Ovary (tissue), 3 donors: ENCODE data around the gene INF2.

Source experiments
- POLR2A ChIP-seq: fragments of 450-650 bp; IDR thresholded peaks from one replicate; pipeline ENCODE4 v1.6.1; 2017; ENCODE audit warnings: antibody characterized with exemption, mild to moderate bottlenecking, moderate library complexity
- TF ChIP-seq, protein P1 (sequence below), 3 donors: fragments of 450-650 bp in 2 of 3; fragments of 200-600 bp in 1 of 3; IDR thresholded peaks; one replicate each; pipeline versions ENCODE4 v1.5.1 to v1.8.0; 2016 to 2022; ENCODE audit warnings: antibody characterized with exemption in 3 of 3, mild to moderate bottlenecking in 1 of 3
- donor health status: DM: no; HTN: no; CAD: no.

- TF ChIP-seq, protein P1, sequence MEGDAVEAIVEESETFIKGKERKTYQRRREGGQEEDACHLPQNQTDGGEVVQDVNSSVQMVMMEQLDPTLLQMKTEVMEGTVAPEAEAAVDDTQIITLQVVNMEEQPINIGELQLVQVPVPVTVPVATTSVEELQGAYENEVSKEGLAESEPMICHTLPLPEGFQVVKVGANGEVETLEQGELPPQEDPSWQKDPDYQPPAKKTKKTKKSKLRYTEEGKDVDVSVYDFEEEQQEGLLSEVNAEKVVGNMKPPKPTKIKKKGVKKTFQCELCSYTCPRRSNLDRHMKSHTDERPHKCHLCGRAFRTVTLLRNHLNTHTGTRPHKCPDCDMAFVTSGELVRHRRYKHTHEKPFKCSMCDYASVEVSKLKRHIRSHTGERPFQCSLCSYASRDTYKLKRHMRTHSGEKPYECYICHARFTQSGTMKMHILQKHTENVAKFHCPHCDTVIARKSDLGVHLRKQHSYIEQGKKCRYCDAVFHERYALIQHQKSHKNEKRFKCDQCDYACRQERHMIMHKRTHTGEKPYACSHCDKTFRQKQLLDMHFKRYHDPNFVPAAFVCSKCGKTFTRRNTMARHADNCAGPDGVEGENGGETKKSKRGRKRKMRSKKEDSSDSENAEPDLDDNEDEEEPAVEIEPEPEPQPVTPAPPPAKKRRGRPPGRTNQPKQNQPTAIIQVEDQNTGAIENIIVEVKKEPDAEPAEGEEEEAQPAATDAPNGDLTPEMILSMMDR (IDR thresholded peaks at IDR 0.05): no peak
- no peak for TF ChIP-seq POLR2A
These were observed 37.0 kb upstream of the INF2 start for GRCh38 chr14:104652386-104652785.
